GM21447 (cell line): ENCODE measurements around the gene PRRX1.

Experiments used
- ATAC-seq: cut with Tn5 transposase; IDR thresholded peaks from one replicate; pipeline ENCODE4 v1.9.1; 2021; ENCODE audit not compliant: unreplicated experiment

The PRRX1 gene

GRCh38 chr1:170664093-170664827, at the start of gene PRRX1:
TSS of gene PRRX1 (plus strand) at chr1:170664131. CDS start at chr1:170664219, 88 bp downstream.
- no peak for ATAC-seq

- ATAC-seq, result no peak
These were observed 46.2 kb upstream of the PRRX1 start for GRCh38 chr1:170617591-170618330.

- no peak for ATAC-seq
These were observed 45.5 kb upstream of the PRRX1 start for GRCh38 chr1:170618421-170618820.

- ATAC-seq, result no peak
These were observed 44.5 kb upstream of the PRRX1 start for GRCh38 chr1:170619241-170620028.

GRCh38 chr1:170620164-170620563, 43.8 kb upstream of the PRRX1 start:
- no peak for ATAC-seq

- no peak for ATAC-seq
These were observed 40.8 kb upstream of the PRRX1 start for GRCh38 chr1:170623171-170623570.

GRCh38 chr1:170624146-170624545, 39.8 kb upstream of the PRRX1 start:
- ATAC-seq, result no peak

- ATAC-seq, result no peak
These were observed 33.0 kb upstream of the PRRX1 start for GRCh38 chr1:170630977-170631376.

GRCh38 chr1:170634293-170634692, 29.6 kb upstream of the PRRX1 start:
- no peak for ATAC-seq

- no peak for ATAC-seq
These were observed 29.0 kb upstream of the PRRX1 start for GRCh38 chr1:170634824-170635410.

- ATAC-seq, result no peak
These were observed 23.4 kb upstream of the PRRX1 start for GRCh38 chr1:170640581-170640980.

GRCh38 chr1:170657275-170657853, 6.6 kb upstream of the PRRX1 start:
- no peak for ATAC-seq

GRCh38 chr1:170659399-170660035, 4.4 kb upstream of the PRRX1 start:
- no peak for ATAC-seq

GRCh38 chr1:170660281-170660713, 3.6 kb upstream of the PRRX1 start:
- no peak for ATAC-seq

GRCh38 chr1:170660871-170661645, 2.9 kb upstream of the PRRX1 start:
- no peak for ATAC-seq

- no peak for ATAC-seq
These were observed 2.1 kb upstream of the PRRX1 start for GRCh38 chr1:170661646-170662411.

- no peak for ATAC-seq
These were observed 1.1 kb upstream of the PRRX1 start for GRCh38 chr1:170662561-170663403.
